Stimulated activated CD8-positive, alpha-beta memory T cell treated with anti-CD3 and anti-CD28 coated beads, Interleukin-7, amount 100 ng/mL, for 48 hours (primary cell): Measurements from ENCODE around the gene ASTN2.

Experiments
- DNase-seq, 2 donors: peaks; one replicate each; pipeline ENCODE4 v3.0.0-alpha.2; 2020; ENCODE audit warnings: low read depth in 1 of 2; ENCODE audit errors: extremely low read depth in 1 of 2

ASTN2 gene

DNA sequence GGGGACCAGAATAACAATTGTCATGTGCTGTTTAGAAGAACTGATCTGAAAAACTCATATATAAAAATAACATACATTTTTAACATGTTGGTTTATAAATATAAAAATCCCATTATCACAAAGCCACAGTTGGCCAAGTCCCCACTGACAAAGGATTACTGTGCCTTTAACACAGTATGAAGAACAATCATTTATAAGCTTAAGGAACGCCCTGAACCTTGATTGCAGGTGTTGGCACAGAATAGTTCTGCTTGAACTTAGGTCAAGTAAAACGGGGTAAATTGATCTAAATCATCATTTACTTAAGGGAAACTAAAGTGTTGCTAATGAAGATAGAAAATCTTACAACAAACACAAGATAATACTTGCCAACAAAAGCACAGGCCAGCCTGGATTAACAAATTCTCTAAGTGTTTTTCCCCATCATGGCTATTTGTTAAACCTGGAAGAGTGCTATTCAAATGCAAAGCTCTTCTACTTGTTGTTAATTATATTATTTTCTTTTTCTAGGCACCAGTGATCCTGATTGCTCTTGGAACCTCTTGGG, 46.1 kb downstream of the ASTN2 start:
- no peak for DNase-seq

DNA sequence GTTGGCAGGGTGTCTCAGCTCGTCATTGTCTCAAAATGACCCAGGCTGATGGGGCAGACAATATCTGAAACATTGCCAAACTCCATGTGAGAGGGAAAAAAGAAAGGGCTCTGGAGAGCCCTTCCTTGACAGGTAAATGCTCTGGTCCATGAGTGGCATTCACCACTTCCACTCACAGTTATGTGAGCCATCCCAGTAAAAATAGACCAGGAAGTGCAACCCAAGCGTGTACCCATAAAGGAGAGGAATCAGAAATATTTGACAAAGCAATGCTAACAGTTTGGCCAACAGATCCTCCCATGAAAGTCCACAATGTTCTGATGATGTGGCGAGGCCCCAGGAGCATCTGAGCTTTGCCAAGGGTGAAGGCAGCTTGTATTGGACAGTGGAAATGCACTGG, 49.4 kb downstream of the ASTN2 start:
- DNase-seq, result no peak

- no peak for DNase-seq
Measured at GRCh38 chr9:117363006-117363405, 51.9 kb downstream of the ASTN2 start.

DNA sequence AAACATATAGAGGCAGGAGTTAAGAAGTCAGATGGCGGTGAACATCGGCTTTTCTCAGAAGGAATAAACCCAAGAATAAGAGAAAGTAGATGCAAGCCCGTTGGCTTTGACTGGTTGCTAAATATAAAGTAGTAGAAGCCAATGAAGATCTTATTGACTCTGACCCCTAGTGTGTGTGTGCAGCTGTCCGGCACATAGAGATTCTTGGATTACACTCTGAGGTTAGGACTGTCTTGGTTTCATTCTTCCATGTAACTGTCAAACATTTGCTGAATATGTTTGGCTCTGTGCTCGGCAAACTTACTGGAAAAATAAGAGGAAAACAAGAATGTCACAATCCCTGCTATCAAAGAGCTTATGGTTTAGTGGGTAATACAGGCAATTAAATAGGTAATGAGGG, 54.9 kb downstream of the ASTN2 start:
- no peak for DNase-seq

DNA sequence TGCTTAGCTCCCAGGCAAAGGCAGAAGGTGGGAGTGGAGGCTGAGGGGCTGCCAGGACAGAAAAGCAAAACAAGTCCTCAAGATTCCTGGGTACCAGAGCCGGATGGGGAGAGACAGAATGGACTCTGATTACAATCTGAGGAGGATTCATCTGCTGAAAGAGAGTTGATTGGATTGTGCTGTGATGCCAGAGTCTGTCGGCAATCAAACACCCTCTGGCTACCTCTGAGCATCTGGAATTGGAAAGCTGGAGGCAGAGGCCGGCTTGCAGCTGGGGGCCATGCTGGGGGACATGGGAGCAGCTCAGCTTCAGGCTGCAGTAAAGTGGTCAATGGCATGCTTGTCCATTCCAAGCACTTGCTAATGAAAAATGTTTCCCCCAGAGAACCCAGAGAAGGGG, 59.3 kb downstream of the ASTN2 start:
- DNase-seq, result no peak

DNA sequence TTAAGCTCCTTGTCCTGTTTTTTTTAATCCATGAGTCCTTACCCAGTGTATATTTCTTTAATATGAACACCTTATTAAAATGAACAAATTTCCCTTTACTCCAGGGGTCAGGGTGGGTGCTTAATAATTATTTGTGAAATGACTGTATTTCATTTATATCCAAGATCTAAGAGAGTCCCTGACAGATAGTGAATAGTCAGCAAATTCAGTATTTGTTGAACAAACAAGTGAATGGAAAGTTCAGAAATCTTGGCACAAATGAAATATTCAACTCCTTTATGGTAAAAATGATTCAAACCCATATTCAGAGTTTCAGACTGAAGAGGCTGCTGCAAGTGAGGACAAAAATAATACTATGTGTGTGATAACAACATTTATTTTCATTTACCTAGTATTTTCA, 59.9 kb downstream of the ASTN2 start:
- DNase-seq, result no peak

DNA sequence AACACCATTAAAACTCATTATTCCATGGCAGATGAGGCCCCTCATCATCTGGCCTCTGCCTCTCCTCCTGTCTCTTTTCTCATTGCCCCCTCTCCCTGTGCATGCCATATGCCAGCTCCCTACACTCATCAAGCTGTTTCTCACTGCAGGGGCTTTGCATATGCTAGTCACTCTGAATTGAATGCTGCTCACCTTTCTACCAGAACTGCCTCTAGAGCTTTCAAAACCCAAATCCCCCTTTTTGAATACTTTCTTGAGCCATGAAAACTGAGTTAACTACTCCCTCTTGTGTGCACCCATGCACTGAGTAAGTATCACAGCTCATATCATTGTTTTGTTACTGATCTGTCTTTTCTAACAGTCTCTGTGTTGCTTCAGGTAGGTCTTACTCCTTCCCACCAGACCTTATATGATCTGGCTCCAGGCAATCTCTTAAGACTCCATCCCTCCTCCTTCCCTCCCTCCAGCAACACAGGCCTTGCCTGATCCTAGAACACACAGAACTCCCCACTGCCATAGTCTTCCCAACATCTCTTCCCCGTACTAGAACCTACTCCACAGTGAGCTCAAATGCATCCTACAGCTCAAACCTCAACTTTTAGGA, 60.5 kb downstream of the ASTN2 start:
- DNase-seq, result no peak

- DNase-seq, result no peak
Measured at GRCh38 chr9:117344892-117345660, 69.8 kb downstream of the ASTN2 start.

DNA sequence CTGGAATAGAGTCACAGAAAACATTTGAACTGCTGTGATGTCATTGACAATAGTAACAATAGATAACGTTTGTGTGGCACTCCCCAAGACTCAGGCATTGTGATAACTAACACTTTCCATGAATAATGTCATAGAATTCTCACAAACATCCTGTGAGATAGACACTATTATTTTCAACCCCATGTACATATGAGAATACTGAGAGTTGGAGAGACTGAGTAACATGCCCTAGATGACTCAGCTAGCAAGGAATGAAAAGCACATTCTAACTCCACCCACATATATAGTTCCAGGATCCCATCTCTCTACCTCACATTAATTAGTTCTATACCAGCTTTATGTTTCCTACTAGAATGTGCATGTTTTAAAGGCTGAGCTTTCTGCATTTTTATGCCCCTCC, 71.4 kb downstream of the ASTN2 start:
- DNase-seq, result no peak

- DNase-seq, result no peak
Measured at GRCh38 chr9:117341151-117341550, 73.7 kb downstream of the ASTN2 start.

GRCh38 chr9:117340422-117340821, 74.4 kb downstream of the ASTN2 start:
- DNase-seq, result no peak

DNA sequence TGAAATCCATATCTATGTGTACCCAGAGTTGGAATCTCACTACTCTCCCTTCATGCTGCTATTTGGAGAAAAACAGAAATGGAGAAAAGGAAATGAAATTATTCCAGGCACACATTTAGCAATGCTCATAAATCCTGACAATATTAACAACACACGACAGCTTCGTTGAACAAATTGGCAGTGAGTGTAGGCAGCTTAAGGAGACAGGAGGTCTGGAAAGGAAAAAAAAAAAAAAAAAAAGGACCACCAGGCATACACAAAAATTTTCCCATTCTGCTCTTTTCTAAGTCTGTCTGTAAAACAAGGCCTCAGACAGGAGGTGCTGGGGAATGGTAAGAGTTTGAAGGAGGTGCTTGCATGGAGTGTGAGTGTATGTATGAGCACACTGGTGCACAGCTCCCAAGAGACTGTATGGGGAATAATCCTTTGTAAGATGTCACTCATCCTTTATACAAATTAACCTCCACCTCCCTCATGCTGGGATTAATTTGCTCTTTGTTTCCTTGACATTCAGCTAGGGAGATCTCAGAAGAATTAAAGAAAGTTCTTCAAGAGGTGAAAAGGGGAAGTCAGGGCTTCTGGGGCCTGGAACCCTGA, 78.9 kb downstream of the ASTN2 start:
- no peak for DNase-seq

- DNase-seq, result no peak
Measured at GRCh38 chr9:117334101-117334500, 80.8 kb downstream of the ASTN2 start.

DNA sequence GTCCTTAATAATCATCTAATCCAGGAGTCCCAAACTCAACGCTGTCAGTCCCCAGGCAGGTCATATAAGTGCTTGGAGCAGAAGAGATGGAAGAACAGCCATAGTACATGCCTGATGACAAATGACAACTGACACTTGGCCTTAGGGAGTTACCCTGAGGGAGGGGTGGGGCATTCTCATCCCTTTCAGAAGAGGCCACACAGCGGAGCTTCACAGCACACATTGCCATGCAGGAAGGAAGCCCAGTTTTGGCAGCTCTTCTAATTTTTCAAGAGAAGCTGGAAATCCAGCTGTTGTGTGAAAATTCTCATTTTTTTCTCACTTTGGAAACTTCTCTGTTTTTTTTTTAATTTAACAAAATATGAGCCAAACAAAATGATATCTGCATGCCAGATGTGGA, 89.0 kb downstream of the ASTN2 start:
- no peak for DNase-seq

- no peak for DNase-seq
Measured at GRCh38 chr9:117325110-117325731, 89.6 kb downstream of the ASTN2 start.

DNA sequence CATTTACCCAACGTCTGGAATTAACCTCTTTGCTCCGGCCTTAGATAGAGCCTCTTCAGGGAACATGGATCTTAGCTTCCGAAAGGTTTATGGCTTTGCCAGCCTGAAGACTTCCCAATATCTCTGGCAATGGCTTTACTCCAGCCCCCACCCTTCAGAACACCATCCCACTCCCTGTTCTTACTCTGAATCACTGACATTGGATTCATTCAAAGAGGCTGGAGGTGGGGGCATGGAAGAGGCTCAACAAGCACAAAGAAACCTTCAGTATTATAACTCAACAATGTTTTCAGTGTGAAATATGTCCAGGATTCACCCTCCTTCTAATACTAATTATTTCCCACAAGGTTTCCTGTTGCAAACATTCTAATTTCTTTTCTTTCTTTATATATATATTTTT, 91.5 kb downstream of the ASTN2 start:
- no peak for DNase-seq

DNA sequence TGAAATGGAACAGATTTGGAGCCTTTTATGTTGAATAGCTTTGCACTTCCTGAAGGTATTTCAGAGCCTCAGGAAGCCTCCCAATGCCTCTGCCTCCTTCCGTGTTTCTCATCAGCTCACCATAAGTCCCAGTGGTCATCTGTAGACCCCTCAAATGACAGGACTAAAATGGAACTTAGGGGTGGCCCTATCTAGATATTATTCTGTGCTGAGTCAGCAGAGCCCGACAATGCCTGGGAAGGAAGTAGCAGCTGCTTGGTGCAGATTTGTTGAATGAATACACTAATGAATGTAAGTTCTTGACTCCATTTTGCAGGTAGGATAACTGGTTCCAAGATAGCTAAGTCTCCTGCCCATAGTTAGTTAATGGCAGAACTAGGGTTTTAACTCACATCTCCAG, 97.7 kb downstream of the ASTN2 start:
- DNase-seq, result no peak

DNA sequence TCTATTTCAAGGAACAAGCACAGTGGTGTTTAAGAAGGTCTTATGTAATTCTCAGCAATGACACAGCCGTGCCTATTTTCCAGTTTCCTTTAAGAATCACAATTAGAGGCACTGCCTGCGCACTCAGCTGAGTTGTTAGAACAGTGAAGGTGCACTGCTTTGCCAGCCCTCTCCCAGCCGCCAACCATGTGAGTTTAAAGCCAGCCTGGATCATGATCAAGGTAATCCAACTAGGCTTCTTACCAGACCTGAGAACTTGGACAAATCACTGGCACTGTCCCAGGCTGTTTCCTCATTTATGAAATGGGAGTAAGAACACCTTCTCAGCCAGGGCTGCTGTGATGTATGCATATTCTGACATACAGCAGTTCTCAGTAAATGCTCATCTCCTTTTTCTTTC, 99.6 kb downstream of the ASTN2 start:
- DNase-seq, result no peak

- DNase-seq, result no peak
Measured at GRCh38 chr9:117313989-117314388, 100.9 kb downstream of the ASTN2 start.

DNA sequence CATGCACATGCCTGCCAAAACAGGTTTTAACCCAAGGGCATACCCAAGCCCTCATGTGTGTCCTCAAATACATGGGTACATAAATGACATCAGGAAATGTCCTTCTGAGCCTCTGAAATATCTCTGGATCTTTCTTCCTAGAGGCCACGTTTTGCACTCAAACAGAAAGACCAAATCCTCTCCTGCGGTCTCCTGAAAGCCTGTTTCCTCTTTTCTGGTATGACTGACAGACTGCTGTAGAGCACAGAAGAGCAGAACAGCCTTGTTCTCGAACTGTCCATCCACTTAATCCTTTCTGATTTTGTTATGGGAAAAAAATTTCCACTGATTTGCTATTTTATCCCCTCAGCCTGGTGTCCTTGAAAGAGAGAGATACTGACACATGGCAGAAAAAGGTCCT, 107.2 kb downstream of the ASTN2 start:
- DNase-seq, result no peak

DNA sequence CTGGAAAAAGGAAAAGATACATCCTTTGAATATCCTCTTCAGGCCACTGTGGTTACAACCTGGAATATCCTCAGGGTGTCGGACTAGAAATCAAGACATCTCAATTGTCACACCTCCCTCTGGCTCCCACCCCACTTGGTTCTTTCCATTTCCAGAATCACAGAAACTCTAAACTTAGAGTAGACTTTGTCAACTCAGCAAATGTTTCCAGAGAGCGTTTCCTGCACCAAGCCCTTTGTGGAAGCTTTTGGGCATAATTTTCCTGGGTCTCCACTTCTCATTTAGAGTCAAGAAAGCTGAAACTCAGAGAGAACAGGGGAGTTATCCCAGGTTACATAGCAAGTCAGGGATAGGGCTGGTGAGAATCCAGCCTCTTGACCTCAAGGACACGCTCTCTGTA, 108.8 kb downstream of the ASTN2 start:
- DNase-seq, result no peak

- DNase-seq, result no peak
Measured at GRCh38 chr9:117305454-117305853, 109.4 kb downstream of the ASTN2 start.
